NCI-H1092 treated with DMSO at 0.1 percent for 48 hours (cell line): ENCODE measurements around the gene PRKACG.

Experiments
- DNase-seq: peaks from one replicate; lab custom pipeline; 2025; lab: John Stamatoyannopoulos, UW

PRKACG gene

GRCh38 chr9:68983522-68984424 lies 30.1 kb downstream of the PRKACG start:
- DNase-seq: no peak

- DNase-seq: no peak
Observed at GRCh38 chr9:68983008-68983411, 30.9 kb downstream of the PRKACG start.

DNA sequence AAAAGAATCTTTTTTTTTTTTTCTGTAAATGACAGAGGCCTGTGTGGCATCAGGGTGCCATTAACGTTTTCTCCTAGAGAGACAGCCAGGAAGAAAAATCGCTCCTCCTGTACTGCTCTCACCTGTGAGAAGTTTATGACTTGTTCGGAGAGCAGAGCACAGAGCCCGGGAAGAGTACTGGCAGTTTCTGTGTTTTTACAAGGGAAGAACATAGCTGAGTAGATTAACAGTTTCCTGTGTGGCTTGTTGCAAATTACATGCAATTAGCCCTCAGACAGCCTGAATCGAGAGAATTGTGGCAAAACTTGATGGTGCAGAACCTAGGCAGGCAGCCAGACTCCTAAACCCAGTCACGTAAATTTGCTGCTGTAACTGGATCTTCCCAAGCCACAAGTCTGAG lies 32.1 kb downstream of the PRKACG start:
- DNase-seq: peak; percentile 69

GRCh38 chr9:68980341-68980914 lies 33.5 kb downstream of the PRKACG start:
- no peak for DNase-seq

DNA sequence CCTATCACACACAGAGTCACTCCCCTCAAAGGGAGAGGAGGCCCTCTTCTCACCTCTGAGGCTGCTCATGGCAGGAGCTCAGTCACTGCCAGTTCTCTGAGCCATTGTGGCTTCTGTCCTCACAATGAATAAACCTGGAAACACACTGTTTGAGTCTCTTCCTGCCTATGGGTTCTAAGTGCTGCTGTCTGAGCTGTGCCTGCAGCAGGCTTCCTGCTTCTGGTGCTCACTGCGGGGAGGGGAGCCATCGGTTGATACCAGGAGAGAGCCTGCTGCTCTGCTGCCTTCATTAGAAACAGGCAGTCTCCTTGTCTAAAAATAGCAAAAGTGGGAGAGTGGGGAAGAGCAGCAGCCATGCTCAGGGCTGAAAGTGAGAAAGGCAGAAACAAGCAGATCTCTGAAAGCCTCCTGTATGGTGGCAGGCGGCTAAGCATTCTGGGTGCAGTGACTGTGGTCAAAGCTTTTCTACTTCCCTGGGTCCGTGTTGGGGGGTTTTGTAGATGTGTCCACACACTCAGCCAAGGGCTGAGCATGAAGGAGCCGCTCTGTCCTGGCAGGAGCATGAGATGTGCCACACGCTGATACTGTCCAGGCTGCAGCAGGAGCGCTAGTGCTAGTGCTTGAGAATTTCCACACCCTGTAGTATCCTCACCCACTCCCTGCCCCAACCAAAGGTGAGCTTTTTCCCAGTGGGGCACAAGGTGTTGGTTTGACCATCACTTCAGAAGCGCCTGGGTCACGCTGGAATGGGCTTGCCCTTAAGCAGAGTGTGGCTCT lies 34.2 kb downstream of the PRKACG start:
- DNase-seq: no peak

DNA sequence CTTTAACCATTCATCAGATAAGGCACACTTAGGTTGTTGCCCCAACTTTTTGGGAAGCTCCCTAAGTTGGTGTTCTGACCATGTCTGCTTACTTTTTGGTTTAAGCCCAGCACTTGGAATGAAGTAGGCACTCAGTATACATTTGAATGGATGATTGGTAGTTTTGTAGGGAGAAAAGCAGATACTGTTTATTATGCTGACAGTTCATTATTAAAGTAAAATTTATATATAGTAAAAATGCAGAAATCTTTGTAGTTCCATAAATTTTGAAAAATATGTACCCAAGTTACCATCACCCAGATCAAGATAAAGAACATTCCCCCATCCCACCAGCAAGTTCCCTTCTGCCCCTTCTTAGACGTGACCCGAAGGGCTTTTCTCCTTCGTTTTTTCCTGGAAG lies 35.4 kb downstream of the PRKACG start:
- DNase-seq: no peak

DNA sequence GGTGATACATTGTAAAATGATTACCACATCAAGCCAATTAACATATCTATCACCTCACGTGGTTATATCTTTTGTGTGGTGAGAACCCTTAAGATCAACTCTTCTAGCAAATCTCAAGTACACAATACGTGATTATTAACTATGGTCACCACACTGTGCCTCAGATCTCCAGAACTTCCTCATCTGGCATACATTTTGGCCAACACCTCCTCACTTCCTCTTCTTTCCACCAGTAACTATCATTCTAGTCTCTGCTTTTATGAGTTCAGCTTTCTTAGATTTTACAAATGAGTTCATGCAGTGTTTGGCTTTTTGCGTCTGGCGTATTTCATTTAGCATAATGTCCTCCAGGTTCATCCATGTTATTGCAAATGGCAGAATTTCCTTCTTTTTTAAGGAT lies 35.8 kb downstream of the PRKACG start:
- DNase-seq: no peak

DNA sequence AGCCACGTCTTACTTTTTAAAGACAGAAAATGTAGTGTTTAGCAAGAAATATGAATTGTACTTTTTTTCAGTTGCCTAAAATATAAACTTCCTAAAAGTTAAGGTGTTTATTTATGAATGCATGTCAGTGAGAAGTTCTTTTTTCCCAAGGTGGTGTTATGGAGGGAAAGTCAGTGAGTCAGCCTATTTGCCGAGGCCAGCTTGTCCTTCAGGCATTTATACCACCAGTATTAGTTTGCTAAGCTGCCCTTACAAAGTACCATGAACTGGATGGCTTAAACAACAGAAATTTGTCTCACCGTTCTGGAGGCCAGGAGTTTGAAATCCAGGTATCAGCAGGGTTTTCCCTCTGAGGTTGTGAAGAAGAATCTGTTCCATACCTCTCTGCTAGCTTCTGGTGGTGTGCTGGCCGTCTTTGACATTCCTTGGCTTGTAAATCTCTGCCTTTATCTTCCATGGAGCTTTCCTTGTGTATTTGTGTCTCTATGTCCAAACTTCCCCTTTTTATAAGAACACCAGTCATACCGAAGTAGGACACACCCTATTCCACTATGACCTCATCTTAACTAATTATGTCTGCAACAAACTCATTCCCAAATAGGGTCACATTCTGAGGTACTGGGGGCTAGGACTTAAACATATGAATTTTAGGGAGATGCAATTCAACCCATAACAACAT lies 38.4 kb downstream of the PRKACG start:
- no peak for DNase-seq

- no peak for DNase-seq
Observed at GRCh38 chr9:68974901-68975300, 39.0 kb downstream of the PRKACG start.

- no peak for DNase-seq
Observed at GRCh38 chr9:68974431-68974830, 39.5 kb downstream of the PRKACG start.

- no peak for DNase-seq
Observed at GRCh38 chr9:68973619-68974018, 40.3 kb downstream of the PRKACG start.

GRCh38 chr9:68970151-68970550 lies 43.8 kb downstream of the PRKACG start:
- DNase-seq: peak; percentile 50

- no peak for DNase-seq
Observed at GRCh38 chr9:68969538-68969937, 44.4 kb downstream of the PRKACG start.

DNA sequence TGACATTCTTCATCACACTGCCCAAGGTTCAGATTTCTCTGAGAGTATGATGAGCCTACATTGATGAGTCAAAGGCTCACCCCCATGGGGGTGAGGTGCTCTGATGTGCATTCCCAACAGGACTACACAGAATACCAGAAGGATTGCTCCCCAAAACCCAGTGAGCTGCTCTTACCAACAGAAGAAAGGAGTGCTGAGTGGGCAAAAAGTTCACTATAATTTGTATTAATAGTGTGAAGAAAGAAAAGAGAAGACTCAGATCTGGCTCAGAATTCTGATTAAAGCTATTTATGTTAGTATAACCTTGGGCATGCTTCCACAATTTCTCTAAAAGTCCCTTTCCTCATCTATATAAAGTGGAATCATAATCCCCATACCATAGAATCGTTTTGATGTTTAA lies 46.1 kb downstream of the PRKACG start:
- DNase-seq: no peak

DNA sequence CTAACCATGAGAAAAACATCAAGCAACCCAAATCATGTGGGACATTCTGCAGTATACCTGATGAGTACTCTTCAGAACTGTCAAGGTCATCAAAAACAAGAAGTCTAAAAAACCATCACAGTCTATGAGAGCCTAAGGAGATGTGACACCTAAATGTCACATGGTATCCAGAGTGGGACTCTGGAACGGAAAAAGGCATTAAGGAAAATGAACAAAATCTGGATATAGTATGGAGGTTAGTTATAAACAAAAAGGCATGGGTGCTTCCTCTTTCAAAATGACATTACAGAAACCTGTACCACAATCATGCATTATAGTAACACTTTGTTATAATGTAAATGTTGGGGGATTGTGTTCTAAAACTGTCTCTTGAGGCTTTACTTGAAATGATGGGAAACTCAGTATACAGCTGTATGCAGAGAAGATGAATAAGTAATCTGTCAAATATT lies 47.4 kb downstream of the PRKACG start:
- DNase-seq: no peak

DNA sequence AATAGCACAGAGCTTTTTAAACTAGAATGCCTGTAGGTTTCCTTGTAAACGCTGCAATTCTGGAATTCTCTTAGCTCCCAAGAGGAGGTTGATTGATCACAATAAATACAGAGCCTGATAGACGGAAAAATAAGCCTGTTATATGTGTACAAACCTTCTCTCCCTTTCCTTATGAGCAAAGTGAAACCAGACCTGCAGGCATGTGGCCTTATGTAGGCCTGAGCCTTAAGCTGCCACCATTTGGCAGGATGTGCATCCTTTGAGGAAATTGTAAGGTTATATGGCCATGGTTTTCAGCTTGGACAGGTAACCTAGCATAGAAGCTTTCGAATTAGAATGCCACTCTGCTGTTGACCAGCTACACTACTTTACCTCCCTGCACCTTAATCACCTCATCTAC lies 49.1 kb downstream of the PRKACG start:
- no peak for DNase-seq

DNA sequence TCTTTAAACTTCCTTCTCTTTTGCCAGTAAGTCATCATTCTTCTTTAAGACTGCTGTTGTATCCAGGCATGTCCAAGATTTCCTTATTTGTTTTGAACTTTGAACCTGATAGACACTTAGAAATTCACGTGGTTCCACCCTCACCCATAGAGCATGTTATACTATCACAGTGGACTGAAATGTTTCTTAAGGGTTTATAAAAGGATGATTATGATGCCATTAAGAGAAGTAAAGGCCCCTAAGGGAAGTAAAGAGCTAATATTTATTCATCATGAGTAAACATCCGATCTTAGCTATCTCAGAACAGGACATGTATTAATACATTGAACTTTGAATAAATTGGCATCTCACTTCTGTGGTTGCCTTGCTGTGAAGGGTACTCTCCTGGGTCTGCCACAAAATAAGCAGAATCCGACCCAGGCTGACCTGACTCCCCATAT lies 49.8 kb downstream of the PRKACG start:
- no peak for DNase-seq

DNA sequence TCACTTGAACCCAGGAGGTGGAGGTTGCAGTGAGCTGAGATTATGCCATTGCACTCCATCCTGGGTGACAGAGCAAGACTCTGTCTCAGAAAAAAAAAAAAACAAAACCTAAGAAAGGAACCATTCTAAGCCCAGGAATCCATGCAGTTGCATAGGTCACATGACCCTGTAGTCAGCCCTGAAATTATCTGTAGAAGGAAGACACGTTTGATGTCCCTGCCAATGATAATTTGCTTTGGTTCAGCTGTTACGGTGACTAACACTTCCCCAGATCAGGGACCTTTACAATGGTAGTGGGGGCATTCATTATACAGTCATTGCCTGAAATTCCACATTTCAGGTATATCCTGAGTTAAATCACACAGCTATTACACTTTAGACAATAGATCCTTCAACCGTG lies 50.5 kb downstream of the PRKACG start:
- DNase-seq: no peak
